HG03025 (cell line): ENCODE results near the gene STYXL1.
"Not testable (repeated sequence)": the region's sequence is repeated elsewhere in the genome, so short reads cannot be mapped to it uniquely, and the experiment has no call there.

Experiments used
- ATAC-seq: cut with Tn5 transposase; IDR thresholded peaks from one replicate; pipeline ENCODE4 v1.9.1; 2021; ENCODE audit warnings: mild to moderate bottlenecking, moderate library complexity; ENCODE audit not compliant: unreplicated experiment, low FRiP score

Gene STYXL1

DNA sequence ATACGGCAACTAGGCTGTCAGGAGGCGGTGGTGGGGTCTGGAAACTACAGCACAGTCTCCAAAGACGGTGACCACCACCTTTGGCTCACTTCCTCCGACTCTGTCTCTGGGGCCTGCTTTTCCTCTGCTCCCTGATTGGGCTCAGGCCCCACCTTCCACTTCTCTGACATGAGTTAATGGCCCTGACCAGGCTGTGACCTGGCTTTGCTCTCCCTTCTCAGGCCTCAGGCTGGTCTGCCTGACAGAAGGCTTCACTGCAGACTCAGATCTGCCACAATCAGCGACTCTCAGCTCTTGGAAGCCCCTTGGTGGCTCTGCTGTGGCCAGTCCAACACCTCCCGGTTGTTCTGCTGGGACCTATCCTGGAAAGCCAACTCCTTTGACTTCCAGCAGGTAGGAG is 7.7 kb downstream of the STYXL1 start:
- no peak for ATAC-seq

DNA sequence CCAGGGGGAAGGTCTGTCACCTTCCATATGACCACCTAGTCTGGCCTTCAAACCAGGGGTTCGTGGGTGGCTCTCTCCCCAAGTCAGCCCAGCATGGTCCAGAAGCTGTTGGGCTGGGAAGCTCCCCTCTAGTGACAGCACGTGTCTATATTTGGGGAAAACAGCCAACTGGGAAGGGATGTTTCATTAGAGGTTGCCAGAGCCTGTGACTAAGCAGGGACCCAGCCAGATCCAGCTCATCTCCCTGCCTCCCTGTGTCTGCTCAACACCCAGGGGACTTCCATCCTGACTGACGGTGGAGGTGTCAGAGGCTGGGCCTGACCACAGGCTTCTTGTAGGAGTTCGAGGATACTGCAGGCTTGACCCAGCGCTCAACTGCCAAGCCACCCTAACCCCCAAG is 10.5 kb downstream of the STYXL1 start:
- no peak for ATAC-seq

- no peak for ATAC-seq
These were observed 15.8 kb downstream of the STYXL1 start for GRCh38 chr7:76031964-76032363.

GRCh38 chr7:76029682-76030081 is 18.1 kb downstream of the STYXL1 start:
- not testable (repeated sequence) for ATAC-seq

DNA sequence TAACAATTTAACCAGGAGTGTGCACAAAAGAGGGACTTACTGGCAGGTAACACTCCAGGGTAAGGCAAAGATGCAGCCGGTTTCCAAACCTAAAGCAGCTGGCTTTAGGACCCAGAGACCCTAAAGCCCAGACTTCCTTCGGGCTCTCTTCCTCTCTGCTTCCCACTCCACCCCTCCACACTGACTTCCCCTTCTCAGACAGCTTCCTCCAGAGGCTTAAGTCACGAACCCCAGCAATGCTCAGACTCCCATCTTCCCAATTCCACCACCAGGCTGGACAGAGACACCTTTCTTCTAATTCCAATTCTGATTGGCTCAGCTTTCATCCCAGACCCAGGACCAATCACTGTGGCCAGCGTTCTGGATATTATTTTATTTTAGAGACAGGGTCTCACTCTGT is 24.8 kb downstream of the STYXL1 start:
- no peak for ATAC-seq

DNA sequence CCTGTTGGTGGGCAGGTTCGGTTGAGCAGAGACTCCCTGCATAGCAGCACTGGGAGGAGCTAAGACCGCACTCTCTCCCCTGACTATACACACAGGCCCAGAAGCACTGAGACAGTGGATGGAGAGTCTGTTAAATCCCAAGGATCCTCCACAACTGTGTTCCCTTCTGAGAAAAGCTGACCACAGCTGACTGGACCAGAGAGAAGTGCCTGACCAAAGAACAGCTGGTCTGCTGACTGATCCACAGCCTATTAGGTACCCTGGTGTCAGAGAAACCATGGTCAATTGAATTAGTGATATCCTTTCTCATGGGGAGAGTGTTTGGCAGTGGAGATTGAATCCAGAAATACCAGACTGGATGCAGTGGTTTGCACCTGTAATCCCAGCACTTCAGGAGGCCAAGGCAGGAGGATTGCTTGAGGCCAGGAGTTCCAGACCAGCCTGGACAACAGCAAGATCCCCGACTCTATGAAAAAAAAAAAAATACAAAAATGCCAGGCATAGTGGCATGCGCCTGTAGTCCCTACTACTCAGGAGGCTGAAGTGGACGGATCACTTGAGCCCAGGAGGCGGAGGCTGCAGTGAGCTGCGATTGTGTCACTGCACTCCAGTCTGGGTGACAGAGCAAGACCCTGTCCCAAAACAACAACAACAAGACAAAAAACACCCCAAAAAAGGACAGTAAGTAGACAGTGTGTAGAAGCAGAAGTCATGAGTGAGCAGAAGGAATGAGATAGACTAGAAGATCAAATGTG is 25.6 kb downstream of the STYXL1 start:
- no peak for ATAC-seq

- no peak for ATAC-seq
These were observed 27.6 kb downstream of the STYXL1 start for GRCh38 chr7:76020031-76020714.

- not testable (repeated sequence) for ATAC-seq
These were observed 29.3 kb downstream of the STYXL1 start for GRCh38 chr7:76018520-76018919.

- ATAC-seq: no peak
These were observed 31.4 kb downstream of the STYXL1 start for GRCh38 chr7:76016191-76016947.

GRCh38 chr7:76011442-76011861 is 36.3 kb downstream of the STYXL1 start:
- no peak for ATAC-seq

- ATAC-seq: no peak
These were observed 37.9 kb downstream of the STYXL1 start for GRCh38 chr7:76009672-76010600.

GRCh38 chr7:76008156-76008687 is 39.6 kb downstream of the STYXL1 start:
- no peak for ATAC-seq

- ATAC-seq: not testable (repeated sequence)
These were observed 42.8 kb downstream of the STYXL1 start for GRCh38 chr7:76005004-76005403.

DNA sequence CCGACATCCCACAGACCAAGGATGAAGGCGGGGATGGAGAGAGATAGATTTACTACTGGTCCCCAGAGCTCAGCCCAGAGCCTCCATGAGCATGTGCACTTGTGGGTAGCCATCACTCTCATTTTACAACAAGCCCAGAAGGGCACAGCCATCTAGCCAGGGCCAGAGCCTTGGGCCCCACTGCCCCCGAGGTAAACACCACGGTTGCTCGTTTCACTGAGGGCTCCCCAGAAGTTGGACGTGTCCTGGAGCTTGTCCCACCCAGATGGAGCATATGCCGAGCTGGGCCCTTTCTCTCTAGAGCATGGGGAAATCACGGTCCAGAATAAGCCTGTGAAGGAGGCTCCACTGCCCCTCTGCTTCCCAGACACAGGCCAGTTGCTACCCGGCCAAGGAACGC is 44.4 kb downstream of the STYXL1 start:
- no peak for ATAC-seq

- ATAC-seq: no peak
These were observed 45.0 kb downstream of the STYXL1 start for GRCh38 chr7:76002822-76003221.

- ATAC-seq: no peak
These were observed 45.7 kb downstream of the STYXL1 start for GRCh38 chr7:76002139-76002538.

GRCh38 chr7:76000566-76000965 is 47.2 kb downstream of the STYXL1 start:
- no peak for ATAC-seq

- no peak for ATAC-seq
These were observed 49.8 kb downstream of the STYXL1 start for GRCh38 chr7:75998038-75998437.

- ATAC-seq: no peak
These were observed 51.3 kb downstream of the STYXL1 start for GRCh38 chr7:75996476-75996875.

DNA sequence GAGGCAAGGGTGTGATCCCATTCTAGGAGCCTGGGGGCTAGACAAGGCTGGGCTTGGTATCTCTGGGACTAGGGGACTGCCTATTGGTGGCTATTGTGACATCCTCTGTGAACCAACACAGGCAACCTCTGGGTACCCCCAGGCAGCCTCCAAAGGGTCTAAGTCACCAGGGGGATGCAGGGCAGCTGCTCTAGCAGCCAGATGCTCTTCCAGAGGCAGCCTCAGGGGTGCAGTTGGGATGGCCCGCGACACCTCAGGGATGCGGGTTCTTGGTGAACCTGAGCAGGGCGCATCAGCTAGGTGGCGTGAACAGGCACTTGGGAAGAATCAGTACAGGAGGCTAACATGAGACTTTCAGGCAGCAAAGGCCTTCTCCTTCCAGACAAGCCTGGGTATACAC is 51.8 kb downstream of the STYXL1 start:
- ATAC-seq: no peak
